Hepatocyte (in vitro differentiated cells): ENCODE results near the gene ZSCAN2. TPM values are rescaled to one million over a fixed set of nuclear protein-coding genes. Genes with fewer than 3 reads are reported as not detected.

Source experiments
- DNase-seq: peaks from one replicate; pipeline ENCODE4 v3.0.0-alpha.2; 2016; ENCODE audit warnings: low spot score
- H2AFZ ChIP-seq: fragments of 200-600 bp; sonication (generic); 2 replicates; pipeline ENCODE4 v1.6.0; 2016; ENCODE audit warnings: antibody characterized with exemption, mild to moderate bottlenecking
- H3K27ac ChIP-seq: fragments of 200-600 bp; sonication (generic); 2 replicates; pipeline ENCODE4 v1.5.1; 2016; ENCODE audit warnings: mild to moderate bottlenecking
- H3K27me3 ChIP-seq: fragments of 200-600 bp; sonication (generic); 2 replicates; pipeline ENCODE4 v1.6.1; 2016
- H3K36me3 ChIP-seq: fragments of 200-600 bp; sonication (generic); replicated peaks from 2 replicates; pipeline ENCODE4 v1.5.1; 2016; ENCODE audit warnings: low read depth; ENCODE audit not compliant: insufficient read depth
- H3K4me1 ChIP-seq: fragments of 200-600 bp; sonication (generic); 2 replicates; pipeline ENCODE4 v1.5.1; 2016; ENCODE audit warnings: mild to moderate bottlenecking, moderate library complexity; ENCODE audit not compliant: insufficient read depth
- H3K4me2 ChIP-seq: fragments of 200-600 bp; sonication (generic); 2 replicates; pipeline ENCODE4 v1.6.0; 2016
- H3K4me3 ChIP-seq: fragments of 200-600 bp; sonication (generic); 2 replicates; pipeline ENCODE4 v1.5.1; 2016; ENCODE audit warnings: mild to moderate bottlenecking
- H3K79me2 ChIP-seq: fragments of 200-600 bp; sonication (generic); 2 replicates; pipeline ENCODE4 v1.6.0; 2017; ENCODE audit warnings: mild to moderate bottlenecking
- H3K9me2 ChIP-seq: fragments of 200-600 bp; sonication (generic); replicated peaks from 2 replicates; pipeline ENCODE4 v1.6.0; 2017; ENCODE audit warnings: mild to moderate bottlenecking; ENCODE audit not compliant: insufficient read depth
- H3K9me3 ChIP-seq: fragments of 200-600 bp; sonication (generic); 2 replicates; pipeline ENCODE4 v1.5.1; 2016; ENCODE audit warnings: low read depth, mild to moderate bottlenecking
- H4K20me1 ChIP-seq: fragments of 200-600 bp; sonication (generic); 2 replicates; pipeline ENCODE4 v1.6.0; 2016; ENCODE audit warnings: mild to moderate bottlenecking; ENCODE audit not compliant: insufficient read depth, poor library complexity, severe bottlenecking
- CTCF ChIP-seq: fragments of 200-600 bp; sonication (generic); IDR thresholded peaks from 2 replicates; pipeline ENCODE4 v1.5.1; 2016; ENCODE audit warnings: antibody characterized with exemption, mild to moderate bottlenecking; ENCODE audit not compliant: poor library complexity
- EZH2 ChIP-seq: fragments of 200-600 bp; sonication (generic); IDR thresholded peaks from 2 replicates; pipeline ENCODE4 v1.6.1; 2016; ENCODE audit warnings: antibody characterized with exemption, mild to moderate bottlenecking, borderline replicate concordance
- EZH2phosphoT487 ChIP-seq: fragments of 200-600 bp; sonication (generic); IDR thresholded peaks from one replicate; pipeline ENCODE4 v1.6.1; 2018; ENCODE audit warnings: antibody characterized with exemption, mild to moderate bottlenecking, low read depth, moderate library complexity; ENCODE audit not compliant: unreplicated experiment, severe bottlenecking
- WGBS: methylation state at CpG from one replicate; pipeline ENCODE4 v1.1.6; 2016; ENCODE audit warnings: low lambda C conversion rate; ENCODE audit errors: missing lambda C conversion rate; 5-methylcytosine and 5-hydroxymethylcytosine counted together
- polyA plus RNA-seq: library from polyadenylated mRNA; unstranded; fragments of >200 nt; fragmentation: Nextera tagmentation; extraction: Ambion mirVana; gene quantifications from 2 replicates; pipeline ENCODE4 v1.2.1, GENCODE V29; 2016
- total RNA-seq: library from RNA; depleted of rRNA; stranded (reverse); fragments of >200 nt; gene quantifications from 2 replicates; pipeline ENCODE4 v1.2.3, GENCODE V29; 2014

ZSCAN2 gene
- total and polyA plus RNA-seq, 2 experiments from 2014 or later = 11.2 to 21.8 TPM

GRCh38 chr15:84604826-84605553 lies 4.2 kb downstream of the ZSCAN2 start:
- H3K4me3 ChIP-seq = no peak overlapping the region
- no peak overlapping the region for H2AFZ ChIP-seq
- peaks cover 73% of the 10 kb centered on the region for H3K79me2 ChIP-seq
- peaks cover 37% of the 10 kb centered on the region for H3K4me1 ChIP-seq
- 80% methylated on average over 19 of the region's 19 CpGs for WGBS
- no peaks in the 10 kb centered on the region for H4K20me1 ChIP-seq
- peak overlapping the region; percentile 53 for H3K4me2 ChIP-seq
- H3K9me2 ChIP-seq = no peaks in the 10 kb centered on the region
- no peaks in the 10 kb centered on the region for H3K27me3 ChIP-seq
- TF ChIP-seq EZH2 = no peak
- no peak for TF ChIP-seq EZH2phosphoT487
- peak overlapping the region; percentile 81 for H3K27ac ChIP-seq
- DNase-seq = no peak
- no peaks in the 10 kb centered on the region for H3K36me3 ChIP-seq
- H3K9me3 ChIP-seq = no peaks in the 10 kb centered on the region

- Histone ChIP-seq H3K4me3 (no peak overlapping the region), H3K79me2 (peaks cover 78% of the 10 kb centered on the region), H3K27me3 (no peaks in the 10 kb centered on the region), H4K20me1 (no peaks in the 10 kb centered on the region), H3K4me1 (peaks cover 37% of the 10 kb centered on the region), H2AFZ (no peak overlapping the region), H3K9me3 (no peaks in the 10 kb centered on the region), H3K36me3 (no peaks in the 10 kb centered on the region), H3K27ac (peak overlapping the region; percentile 81), H3K9me2 (no peaks in the 10 kb centered on the region), H3K4me2 (peak overlapping the region; percentile 53)
- 88% methylated on average over 2 of the region's 2 CpGs for WGBS
- DNase-seq = no peak
- TF ChIP-seq CTCF = no peak
- no peak for TF ChIP-seq EZH2phosphoT487
- TF ChIP-seq EZH2 = no peak
Observed at GRCh38 chr15:84605554-84605882, 4.7 kb downstream of the ZSCAN2 start.

- TF ChIP-seq EZH2 = no peak
- TF ChIP-seq EZH2phosphoT487 = no peak
- no peak for TF ChIP-seq CTCF
- Histone ChIP-seq H3K36me3 (no peaks in the 10 kb centered on the region), H4K20me1 (no peaks in the 10 kb centered on the region), H3K4me2 (peak overlapping the region; percentile 60), H3K9me3 (no peaks in the 10 kb centered on the region), H3K79me2 (peaks cover 82% of the 10 kb centered on the region), H3K9me2 (no peaks in the 10 kb centered on the region), H3K27me3 (no peaks in the 10 kb centered on the region), H2AFZ (no peak overlapping the region), H3K4me3 (no peak overlapping the region), H3K27ac (peak overlapping the region; percentile 81), H3K4me1 (peaks cover 37% of the 10 kb centered on the region)
- peak; percentile 70 for DNase-seq
- 60% methylated on average over 8 of the region's 8 CpGs for WGBS
Observed at GRCh38 chr15:84606653-84607120, 5.9 kb downstream of the ZSCAN2 start.

DNA sequence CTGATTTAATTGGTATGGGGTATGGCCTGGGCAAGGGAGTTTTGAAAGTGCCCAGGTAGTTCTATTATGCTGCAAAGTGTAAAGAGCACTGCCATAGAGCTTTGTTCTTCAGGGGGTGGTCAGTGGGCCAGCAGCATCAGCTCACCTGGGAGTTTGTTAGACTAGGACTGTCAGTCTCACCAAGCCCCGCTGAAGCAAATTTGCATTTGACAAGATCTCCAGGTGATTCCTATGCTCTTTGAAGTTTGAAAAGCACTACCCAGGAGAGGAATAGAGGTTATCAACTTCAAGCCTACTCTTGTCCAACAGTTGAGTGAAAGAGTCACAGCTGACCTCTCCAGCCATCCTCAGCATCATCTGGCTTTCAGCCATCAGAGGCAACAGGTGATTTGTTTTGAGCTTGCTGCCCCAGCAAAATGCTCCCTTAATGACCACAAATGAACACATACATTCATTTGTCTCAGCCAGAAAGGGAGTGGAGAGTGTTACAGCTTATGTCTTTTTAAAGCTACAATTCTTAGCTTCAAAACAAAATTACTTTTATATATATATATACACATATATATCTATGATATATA lies 8.0 kb downstream of the ZSCAN2 start:
- Histone ChIP-seq H3K4me3 (no peak overlapping the region), H3K79me2 (peaks cover 85% of the 10 kb centered on the region), H3K27ac (no peak overlapping the region), H3K9me2 (no peaks in the 10 kb centered on the region), H3K4me1 (peaks cover 28% of the 10 kb centered on the region), H3K4me2 (no peak overlapping the region), H2AFZ (no peak overlapping the region), H3K27me3 (no peaks in the 10 kb centered on the region), H4K20me1 (no peaks in the 10 kb centered on the region), H3K9me3 (no peaks in the 10 kb centered on the region), H3K36me3 (no peaks in the 10 kb centered on the region)
- 35% methylated on average over 1 of the region's 1 CpG for WGBS
- DNase-seq = no peak
- TF ChIP-seq CTCF = no peak
- no peak for TF ChIP-seq EZH2phosphoT487
- TF ChIP-seq EZH2 = no peak
